Activated naive CD8-positive, alpha-beta T cell (primary cell): ENCODE measurements around the gene PRR16.

ENCODE experiments used
- H3K27ac Mint-ChIP-seq: one replicate; pipeline ENCODE4 v1.8.0; 2021; ENCODE audit warnings: mixed read lengths
- H3K27me3 Mint-ChIP-seq: one replicate; pipeline ENCODE4 v1.8.0; 2021; ENCODE audit warnings: mixed read lengths
- H3K36me3 Mint-ChIP-seq: one replicate; pipeline ENCODE4 v1.8.0; 2021; ENCODE audit warnings: mixed read lengths
- H3K4me1 Mint-ChIP-seq: one replicate; pipeline ENCODE4 v1.8.0; 2021; ENCODE audit warnings: low read depth, mixed read lengths
- H3K4me3 Mint-ChIP-seq: one replicate; pipeline ENCODE4 v1.8.0; 2021; ENCODE audit warnings: mild to moderate bottlenecking, mixed read lengths
- H3K9me3 Mint-ChIP-seq: one replicate; pipeline ENCODE4 v1.8.0; 2021; ENCODE audit warnings: low read depth, mixed read lengths

The PRR16 gene

DNA sequence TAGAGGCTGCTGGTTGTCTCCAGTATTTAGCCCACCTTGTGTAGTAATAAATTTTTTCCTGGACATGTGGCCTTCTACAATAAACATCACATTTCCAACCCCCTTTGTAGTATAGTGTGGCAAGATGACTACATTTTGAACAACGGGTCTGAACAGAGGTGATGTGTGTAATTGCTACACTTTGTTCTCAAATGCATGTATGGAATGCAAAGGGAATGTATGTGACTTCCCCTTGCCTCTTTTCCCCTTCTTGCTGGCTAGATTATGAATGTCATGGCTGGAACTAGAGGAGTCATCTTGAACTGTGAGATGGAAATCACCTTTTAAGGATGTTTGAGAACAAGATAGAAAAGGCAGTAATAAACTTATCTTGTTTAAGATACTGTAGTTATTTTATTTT lies 54.5 kb downstream of the PRR16 start:
- H3K27ac Mint-ChIP-seq, result no peak overlapping the region
- H3K9me3 Mint-ChIP-seq, result no peaks in the 10 kb centered on the region

DNA sequence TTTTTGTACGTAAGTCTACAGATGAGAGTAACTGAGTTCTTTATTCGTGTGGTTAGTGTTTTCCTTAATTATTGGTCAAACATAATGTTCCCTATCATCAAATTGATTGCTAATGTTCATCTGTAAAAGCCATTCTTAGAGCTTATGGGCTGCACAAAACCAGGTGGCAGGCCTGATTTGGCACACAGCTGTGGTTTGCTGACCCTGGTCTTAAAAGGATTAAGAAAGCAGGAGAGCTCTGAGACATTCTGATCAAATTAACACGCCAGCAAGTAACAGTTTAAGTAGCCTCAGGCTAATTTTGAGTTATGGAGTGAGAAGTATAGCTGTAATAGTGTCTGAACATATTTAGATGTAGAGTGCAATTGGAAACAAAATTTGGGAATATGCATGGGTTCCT lies 63.2 kb downstream of the PRR16 start:
- H3K27me3 Mint-ChIP-seq, result peaks cover 2% of the 10 kb centered on the region
- H3K36me3 Mint-ChIP-seq, result no peaks in the 10 kb centered on the region
- H3K27ac Mint-ChIP-seq, result no peak overlapping the region
- no peaks in the 10 kb centered on the region for H3K9me3 Mint-ChIP-seq
- H3K4me1 Mint-ChIP-seq, result no peaks in the 10 kb centered on the region
- no peak overlapping the region for H3K4me3 Mint-ChIP-seq

More for the DNA sequence above, 54.5 kb downstream of the PRR16 start:
- Mint-ChIP-seq H3K4me1 (no peaks in the 10 kb centered on the region), H3K4me3 (no peak overlapping the region), H3K27me3 (no peaks in the 10 kb centered on the region), H3K36me3 (no peaks in the 10 kb centered on the region)

DNA sequence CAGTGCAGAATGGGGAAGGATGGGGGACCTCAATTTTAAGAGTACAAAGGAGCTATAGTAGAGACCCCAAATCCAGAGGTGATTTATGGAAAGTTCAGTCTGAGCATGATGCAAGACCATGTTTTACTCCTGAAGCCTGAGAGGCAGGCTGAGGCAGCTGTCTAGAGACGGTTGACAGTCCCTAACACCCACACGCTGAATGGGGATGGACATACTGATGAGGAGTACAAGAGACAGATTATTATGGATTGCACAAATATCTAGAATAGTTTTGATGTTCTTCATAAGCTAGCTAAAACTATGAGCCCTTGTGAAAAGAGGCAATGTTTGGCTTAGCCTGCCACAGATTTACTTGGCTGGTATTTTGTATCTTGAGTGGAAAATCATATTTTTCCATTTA lies 64.5 kb downstream of the PRR16 start:
- H3K27me3 Mint-ChIP-seq, result peaks cover 2% of the 10 kb centered on the region

DNA sequence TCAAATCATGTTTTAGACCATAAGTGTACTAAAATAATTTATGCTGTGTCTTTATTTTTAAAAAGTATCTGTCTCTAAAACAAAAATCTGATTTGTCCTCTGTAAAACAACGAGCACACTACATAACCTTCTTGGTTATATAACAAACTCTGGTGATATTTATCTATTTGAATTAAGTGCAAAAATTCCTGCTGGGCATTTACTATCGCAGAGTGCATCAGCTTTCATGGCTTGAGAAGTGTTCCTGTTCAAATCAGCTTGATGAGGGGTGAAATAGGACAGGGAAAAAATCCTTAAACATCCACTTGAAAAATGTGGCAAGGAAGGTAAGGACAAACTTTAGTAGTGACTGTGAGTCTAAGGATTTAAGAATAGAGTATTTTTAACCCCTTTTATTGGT lies 65.3 kb downstream of the PRR16 start:
- H3K4me3 Mint-ChIP-seq, result no peak overlapping the region
- H3K4me1 Mint-ChIP-seq, result no peaks in the 10 kb centered on the region
- H3K9me3 Mint-ChIP-seq, result no peaks in the 10 kb centered on the region
- peaks cover 2% of the 10 kb centered on the region for H3K27me3 Mint-ChIP-seq
- no peaks in the 10 kb centered on the region for H3K36me3 Mint-ChIP-seq
- H3K27ac Mint-ChIP-seq, result no peak overlapping the region

More for the DNA sequence above, 64.5 kb downstream of the PRR16 start:
- Mint-ChIP-seq H3K4me3 (no peak overlapping the region), H3K4me1 (no peaks in the 10 kb centered on the region), H3K9me3 (no peaks in the 10 kb centered on the region), H3K36me3 (no peaks in the 10 kb centered on the region), H3K27ac (no peak overlapping the region)

DNA sequence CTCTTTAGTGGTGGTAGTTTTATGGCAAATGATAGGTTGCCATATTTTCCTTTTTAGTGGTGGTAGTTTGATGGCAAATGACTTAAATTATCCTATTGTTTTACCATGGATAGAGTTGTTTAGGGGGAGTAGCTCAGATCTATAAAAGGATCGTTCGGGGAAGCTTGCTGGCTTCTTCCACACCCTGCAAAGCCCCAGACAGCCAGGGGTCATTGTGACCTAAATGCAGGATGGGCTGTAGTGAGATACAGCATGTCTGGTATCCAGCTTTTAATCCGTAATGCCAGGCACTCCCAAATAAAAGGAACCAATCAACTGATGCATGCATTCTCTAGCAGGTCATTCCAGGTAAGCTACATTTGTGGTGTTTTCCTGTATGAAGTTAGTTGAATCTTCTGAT lies 67.1 kb downstream of the PRR16 start:
- Mint-ChIP-seq H3K4me1 (no peaks in the 10 kb centered on the region), H3K27ac (no peak overlapping the region), H3K9me3 (peaks cover 2% of the 10 kb centered on the region), H3K36me3 (no peaks in the 10 kb centered on the region), H3K4me3 (no peak overlapping the region), H3K27me3 (peaks cover 2% of the 10 kb centered on the region)

DNA sequence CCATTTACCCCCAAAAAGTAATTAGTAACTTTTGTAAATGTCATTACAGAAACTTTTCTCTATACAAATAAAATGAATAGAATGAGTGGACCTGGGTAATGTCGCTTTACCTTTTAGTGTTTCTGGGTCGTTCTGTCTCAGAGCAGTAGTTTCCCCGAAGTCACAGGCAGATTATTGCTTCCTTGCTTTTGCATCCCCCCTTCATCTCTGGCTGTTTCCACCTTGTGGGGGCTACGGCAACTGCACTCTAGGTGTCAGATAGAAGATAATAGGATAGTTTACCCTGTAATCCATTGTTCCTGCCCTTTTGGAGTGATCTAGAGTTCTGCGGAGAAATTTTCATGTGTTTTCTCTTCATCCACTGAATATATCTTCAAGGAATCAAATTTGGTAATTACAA lies 68.7 kb downstream of the PRR16 start:
- no peaks in the 10 kb centered on the region for H3K36me3 Mint-ChIP-seq
- no peak overlapping the region for H3K27ac Mint-ChIP-seq
- no peak overlapping the region for H3K4me3 Mint-ChIP-seq
- H3K4me1 Mint-ChIP-seq, result no peaks in the 10 kb centered on the region
- H3K27me3 Mint-ChIP-seq, result no peaks in the 10 kb centered on the region
- peaks cover 2% of the 10 kb centered on the region for H3K9me3 Mint-ChIP-seq

DNA sequence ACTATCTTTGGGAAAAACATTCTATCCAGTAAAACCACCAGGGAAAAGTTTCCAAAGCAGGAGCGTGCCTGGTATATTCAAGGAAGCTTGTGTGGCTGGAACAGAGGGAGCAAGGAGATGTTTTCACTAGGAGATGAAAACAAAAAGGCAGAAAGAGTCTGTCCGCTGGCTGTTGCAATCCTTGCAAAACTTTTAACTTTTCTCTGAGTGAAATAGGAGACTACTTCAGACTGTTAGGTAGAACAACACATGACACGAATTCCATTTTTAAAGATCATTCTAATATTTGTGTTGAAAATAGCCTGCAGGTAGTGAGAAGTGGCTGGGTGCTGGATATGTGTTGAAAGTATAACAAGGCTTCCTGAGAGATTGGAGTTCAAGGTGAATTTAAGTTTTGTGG lies 69.5 kb downstream of the PRR16 start:
- Mint-ChIP-seq H3K9me3 (peaks cover 2% of the 10 kb centered on the region), H3K36me3 (no peaks in the 10 kb centered on the region), H3K4me1 (no peaks in the 10 kb centered on the region), H3K4me3 (no peak overlapping the region), H3K27me3 (no peaks in the 10 kb centered on the region), H3K27ac (no peak overlapping the region)

DNA sequence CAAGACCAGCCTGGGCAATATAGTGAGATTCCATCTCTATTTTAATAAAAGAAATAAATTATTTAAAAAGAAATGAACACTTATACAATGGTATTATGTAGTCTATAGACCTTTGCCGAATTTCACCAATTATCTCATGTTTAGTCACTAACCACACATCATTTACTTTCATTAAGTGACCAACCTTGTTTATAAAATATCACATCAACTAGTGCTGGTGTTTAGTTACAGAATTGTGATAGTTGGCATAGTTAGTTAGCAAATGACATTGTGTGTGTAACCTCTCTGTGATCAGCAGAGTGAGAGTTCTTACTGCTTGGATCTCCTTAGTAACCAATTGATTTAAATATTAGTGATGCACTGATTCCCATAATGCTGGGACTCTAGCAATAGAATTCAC lies 71.8 kb downstream of the PRR16 start:
- H3K4me3 Mint-ChIP-seq, result no peak overlapping the region
- no peaks in the 10 kb centered on the region for H3K36me3 Mint-ChIP-seq
- H3K27ac Mint-ChIP-seq, result no peak overlapping the region
- no peaks in the 10 kb centered on the region for H3K4me1 Mint-ChIP-seq
- peaks cover 2% of the 10 kb centered on the region for H3K9me3 Mint-ChIP-seq
- H3K27me3 Mint-ChIP-seq, result no peaks in the 10 kb centered on the region

DNA sequence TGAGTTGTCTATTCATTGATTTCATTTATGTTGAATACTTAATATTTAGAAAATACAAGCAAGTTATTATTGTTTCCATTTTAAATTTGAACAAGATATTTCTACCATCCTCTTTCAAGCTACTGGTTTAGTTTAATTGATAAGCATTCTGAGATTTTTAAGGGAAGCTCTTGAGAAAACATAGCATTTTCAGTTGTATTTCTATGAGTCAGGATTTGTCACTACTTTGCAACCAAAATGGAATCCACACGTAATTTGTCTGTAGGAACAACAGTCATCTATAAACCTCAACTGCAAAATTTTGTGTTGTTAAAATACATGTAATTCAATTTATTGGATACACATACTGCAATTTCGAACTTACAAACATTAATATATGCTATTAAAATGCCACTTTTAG lies 74.0 kb downstream of the PRR16 start:
- no peak overlapping the region for H3K4me3 Mint-ChIP-seq
- H3K4me1 Mint-ChIP-seq, result no peaks in the 10 kb centered on the region
- H3K36me3 Mint-ChIP-seq, result no peaks in the 10 kb centered on the region
- H3K27me3 Mint-ChIP-seq, result no peaks in the 10 kb centered on the region
- no peak overlapping the region for H3K27ac Mint-ChIP-seq
- peaks cover 7% of the 10 kb centered on the region for H3K9me3 Mint-ChIP-seq

DNA sequence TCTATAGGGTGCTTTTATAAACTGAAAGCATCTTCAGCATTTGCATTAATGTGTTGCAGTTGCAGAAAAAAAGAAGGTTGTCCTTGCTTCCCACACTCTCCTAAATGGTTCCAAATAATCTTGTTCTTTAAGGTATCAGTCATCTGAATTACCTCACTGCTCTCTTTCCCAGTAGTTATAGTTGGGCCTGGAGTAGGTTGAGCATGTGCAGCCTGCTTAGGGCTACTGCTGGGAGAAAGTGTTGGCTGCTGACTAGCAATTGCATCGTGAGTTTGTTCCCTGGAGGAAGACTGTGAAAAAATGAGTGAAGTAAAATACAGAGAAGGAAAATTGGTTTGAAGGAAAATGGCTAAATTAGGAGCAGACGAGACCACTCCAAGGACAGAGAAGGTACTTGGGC lies 74.5 kb downstream of the PRR16 start:
- Mint-ChIP-seq H3K36me3 (no peaks in the 10 kb centered on the region), H3K4me3 (no peak overlapping the region), H3K27me3 (no peaks in the 10 kb centered on the region), H3K27ac (no peak overlapping the region), H3K9me3 (peaks cover 7% of the 10 kb centered on the region), H3K4me1 (no peaks in the 10 kb centered on the region)

DNA sequence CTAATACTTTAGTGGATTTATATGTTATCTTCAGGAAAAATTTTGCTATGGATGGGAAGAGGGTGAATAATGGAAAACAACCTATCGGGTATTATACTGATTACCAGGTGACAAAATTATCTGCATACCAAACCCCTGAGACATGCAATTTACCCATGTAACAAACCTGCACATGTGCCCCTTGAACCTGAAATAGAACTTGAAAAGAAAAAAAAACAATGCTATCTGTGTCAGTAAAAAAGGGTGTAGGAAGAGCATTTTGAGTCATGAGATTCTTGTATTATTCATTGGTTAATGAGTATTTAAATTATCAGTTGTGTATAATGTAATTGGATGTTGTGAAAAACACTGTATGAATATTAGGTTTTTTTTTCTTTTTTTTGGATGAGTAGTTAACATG lies 75.4 kb downstream of the PRR16 start:
- no peak overlapping the region for H3K27ac Mint-ChIP-seq
- H3K27me3 Mint-ChIP-seq, result no peaks in the 10 kb centered on the region

DNA sequence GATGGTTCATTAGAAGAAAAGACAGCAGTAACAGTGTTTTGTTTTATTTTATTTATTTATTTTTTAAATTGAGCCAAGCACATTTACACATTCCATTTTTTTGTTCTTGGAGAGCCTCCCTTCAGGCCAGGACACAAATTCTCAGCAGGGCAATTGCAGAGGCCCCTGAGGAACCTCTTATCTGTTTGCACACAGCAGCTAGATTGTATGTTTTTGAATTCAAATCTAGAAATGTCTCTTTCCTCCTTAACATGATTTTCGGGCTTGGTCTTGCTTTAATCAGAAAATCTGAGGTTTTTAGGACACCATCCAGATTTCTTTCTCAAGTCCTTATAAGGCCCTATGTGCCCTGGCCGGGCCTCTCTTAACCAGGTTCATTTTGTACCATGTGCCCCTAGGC lies 76.0 kb downstream of the PRR16 start:
- no peak overlapping the region for H3K4me3 Mint-ChIP-seq
- H3K9me3 Mint-ChIP-seq, result peaks cover 7% of the 10 kb centered on the region
- no peaks in the 10 kb centered on the region for H3K27me3 Mint-ChIP-seq
- no peak overlapping the region for H3K27ac Mint-ChIP-seq
- H3K4me1 Mint-ChIP-seq, result no peaks in the 10 kb centered on the region
- no peaks in the 10 kb centered on the region for H3K36me3 Mint-ChIP-seq

More for the DNA sequence above, 75.4 kb downstream of the PRR16 start:
- H3K9me3 Mint-ChIP-seq, result peaks cover 7% of the 10 kb centered on the region
- H3K4me1 Mint-ChIP-seq, result no peaks in the 10 kb centered on the region
- no peak overlapping the region for H3K4me3 Mint-ChIP-seq
- H3K36me3 Mint-ChIP-seq, result no peaks in the 10 kb centered on the region

DNA sequence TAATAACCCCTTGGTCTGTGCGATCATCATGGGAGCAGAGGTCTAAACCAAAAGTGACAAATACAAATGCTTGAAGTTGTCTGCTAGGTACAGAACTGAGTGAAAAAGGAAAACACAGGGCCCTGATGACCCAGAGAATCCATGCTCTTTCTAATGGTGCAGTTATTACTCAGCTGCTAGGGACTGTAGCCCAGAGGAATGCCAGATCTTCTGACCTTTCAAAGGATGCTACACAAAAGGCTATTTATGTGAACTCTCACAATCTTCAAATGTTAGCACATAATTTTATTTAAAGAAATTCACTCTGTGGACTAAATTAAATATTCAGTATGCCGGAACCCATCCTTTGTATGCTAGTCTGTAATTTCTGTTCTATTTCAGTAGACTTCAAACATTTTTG lies 79.9 kb downstream of the PRR16 start:
- H3K4me3 Mint-ChIP-seq, result no peak overlapping the region
- H3K27me3 Mint-ChIP-seq, result no peaks in the 10 kb centered on the region
- H3K27ac Mint-ChIP-seq, result no peak overlapping the region
- H3K36me3 Mint-ChIP-seq, result no peaks in the 10 kb centered on the region
- peaks cover 11% of the 10 kb centered on the region for H3K9me3 Mint-ChIP-seq
- H3K4me1 Mint-ChIP-seq, result no peaks in the 10 kb centered on the region

DNA sequence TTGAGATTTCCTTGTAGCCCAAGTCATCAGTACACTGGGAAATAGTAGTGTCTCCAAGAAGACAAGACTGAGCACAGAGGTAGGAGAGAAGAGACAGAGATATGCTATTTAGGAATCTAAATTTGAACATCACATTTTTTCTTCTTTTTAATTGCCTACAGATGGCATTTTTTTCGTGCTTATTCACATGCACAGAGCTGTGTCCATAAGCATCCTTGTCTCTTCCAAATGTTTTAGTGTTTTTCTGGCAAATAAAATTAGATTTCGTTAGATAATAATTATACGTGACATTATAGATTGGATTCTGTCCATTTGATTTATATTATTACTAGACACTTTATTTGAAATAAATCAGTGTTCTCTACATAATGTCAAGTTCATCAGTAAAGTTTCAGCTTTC lies 80.9 kb downstream of the PRR16 start:
- Mint-ChIP-seq H3K27ac (no peak overlapping the region), H3K36me3 (no peaks in the 10 kb centered on the region), H3K4me3 (no peak overlapping the region), H3K9me3 (peaks cover 11% of the 10 kb centered on the region), H3K27me3 (no peaks in the 10 kb centered on the region), H3K4me1 (no peaks in the 10 kb centered on the region)

DNA sequence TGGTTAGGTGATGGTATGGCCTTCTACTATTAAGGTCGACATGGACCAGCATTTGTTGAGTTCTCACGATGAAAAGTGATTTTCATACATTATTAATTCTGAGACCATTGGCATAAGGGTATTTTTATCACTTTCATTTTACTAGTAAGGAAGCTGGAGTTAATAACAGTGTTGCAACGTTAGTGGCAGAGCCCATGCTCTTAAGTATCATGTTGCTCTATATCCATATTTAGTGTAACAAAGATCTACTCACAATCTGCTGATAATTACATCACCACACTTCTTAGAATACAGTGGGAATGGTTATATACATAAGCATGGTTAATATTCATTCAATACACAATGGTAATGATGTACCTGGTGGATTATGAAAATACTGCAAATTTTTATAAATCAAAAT lies 81.9 kb downstream of the PRR16 start:
- Mint-ChIP-seq H3K4me3 (no peak overlapping the region), H3K27ac (no peak overlapping the region), H3K36me3 (no peaks in the 10 kb centered on the region), H3K9me3 (peaks cover 11% of the 10 kb centered on the region), H3K4me1 (no peaks in the 10 kb centered on the region), H3K27me3 (no peaks in the 10 kb centered on the region)

DNA sequence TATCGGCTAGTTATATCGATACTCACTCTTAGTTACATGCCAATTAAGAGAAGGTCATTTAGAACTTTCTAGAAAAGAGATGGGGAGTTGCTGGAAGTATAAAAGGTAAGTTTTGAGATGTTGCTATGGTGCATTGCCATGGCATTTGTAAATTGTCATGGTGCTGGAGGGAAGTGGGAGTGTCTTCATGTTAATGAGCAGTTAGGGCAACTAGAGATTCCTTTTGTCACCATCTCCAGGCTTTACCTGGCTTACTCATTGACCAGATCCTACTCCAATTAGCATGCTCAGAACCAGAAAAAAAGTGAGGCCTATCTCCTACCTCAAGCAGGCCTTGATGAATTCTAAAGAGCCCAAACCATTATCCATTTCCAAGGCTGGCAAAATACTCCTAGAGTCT lies 82.8 kb downstream of the PRR16 start:
- Mint-ChIP-seq H3K4me3 (no peak overlapping the region), H3K4me1 (no peaks in the 10 kb centered on the region), H3K9me3 (peaks cover 11% of the 10 kb centered on the region), H3K36me3 (no peaks in the 10 kb centered on the region), H3K27ac (no peak overlapping the region), H3K27me3 (no peaks in the 10 kb centered on the region)

DNA sequence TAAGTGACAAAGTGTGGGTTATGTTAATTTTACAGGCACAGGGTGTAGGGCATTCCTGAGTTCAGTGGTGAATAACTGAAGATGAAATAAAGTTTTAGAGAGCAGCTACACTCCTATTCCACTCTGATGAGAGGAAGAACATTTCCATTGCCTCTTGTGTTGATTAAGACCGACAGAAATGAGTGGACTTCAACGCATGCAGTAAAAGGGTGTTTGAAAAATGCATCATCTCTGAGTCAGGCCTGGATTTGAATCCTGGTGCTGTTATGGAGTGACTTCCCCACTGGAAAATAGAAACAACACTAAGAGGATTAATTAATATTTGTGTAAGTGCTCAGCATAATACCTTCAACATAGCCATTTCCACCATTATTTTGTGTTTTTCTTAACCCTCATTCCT lies 86.3 kb downstream of the PRR16 start:
- no peaks in the 10 kb centered on the region for H3K4me1 Mint-ChIP-seq
- peaks cover 6% of the 10 kb centered on the region for H3K9me3 Mint-ChIP-seq
- no peaks in the 10 kb centered on the region for H3K36me3 Mint-ChIP-seq
- no peak overlapping the region for H3K4me3 Mint-ChIP-seq
- no peaks in the 10 kb centered on the region for H3K27me3 Mint-ChIP-seq
- no peak overlapping the region for H3K27ac Mint-ChIP-seq
